Activated T-cell treated with anti-CD3 and anti-CD28 coated beads for 1 hour (primary cell): ENCODE results near the gene EFS.
A peak's percentile ranks its signal among the peaks of the same experiment; 100 is the strongest.

ENCODE experiments used
- DNase-seq: peaks from one replicate; pipeline ENCODE4 v3.0.0-alpha.2; 2020; ENCODE audit warnings: low read depth

Gene EFS

GRCh38 chr14:23359167-23359626 is 5.8 kb downstream of the EFS start:
- no peak for DNase-seq

DNA sequence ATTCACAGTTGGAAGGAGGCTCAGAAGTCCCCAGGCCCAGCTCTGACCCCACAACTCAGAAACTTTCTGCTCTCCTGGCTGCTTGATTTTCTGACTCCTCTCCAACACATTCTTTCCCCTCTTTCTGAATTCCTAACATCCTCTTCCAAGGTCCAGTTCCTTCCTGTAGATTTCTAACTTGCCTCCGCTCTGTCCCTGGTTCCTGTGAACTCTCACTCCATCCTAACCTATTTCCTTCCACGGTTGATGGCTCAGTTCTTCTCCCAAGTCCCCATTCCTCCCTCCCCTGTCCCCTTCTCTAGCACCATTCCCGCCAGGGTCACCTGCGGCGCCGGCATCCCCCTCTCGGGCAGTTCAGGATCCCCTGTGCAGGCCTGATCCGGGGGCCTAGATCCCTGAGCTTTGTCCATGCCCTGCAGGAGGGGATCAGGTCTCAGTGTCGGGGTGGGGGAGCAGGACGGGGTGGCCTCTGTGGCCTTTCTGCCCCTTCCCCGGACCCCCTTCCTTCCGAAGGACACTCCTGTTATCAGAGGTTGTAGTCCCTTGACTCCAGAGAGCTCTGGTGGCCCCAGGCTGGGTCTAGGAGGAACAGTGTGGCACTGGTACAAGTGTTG is 6.3 kb downstream of the EFS start:
- DNase-seq, result no peak

GRCh38 chr14:23358042-23358441 is 6.9 kb downstream of the EFS start:
- no peak for DNase-seq

- no peak for DNase-seq
These were observed 7.7 kb downstream of the EFS start for GRCh38 chr14:23357261-23357660.

- DNase-seq, result no peak
These were observed 8.3 kb downstream of the EFS start for GRCh38 chr14:23356662-23357061.

DNA sequence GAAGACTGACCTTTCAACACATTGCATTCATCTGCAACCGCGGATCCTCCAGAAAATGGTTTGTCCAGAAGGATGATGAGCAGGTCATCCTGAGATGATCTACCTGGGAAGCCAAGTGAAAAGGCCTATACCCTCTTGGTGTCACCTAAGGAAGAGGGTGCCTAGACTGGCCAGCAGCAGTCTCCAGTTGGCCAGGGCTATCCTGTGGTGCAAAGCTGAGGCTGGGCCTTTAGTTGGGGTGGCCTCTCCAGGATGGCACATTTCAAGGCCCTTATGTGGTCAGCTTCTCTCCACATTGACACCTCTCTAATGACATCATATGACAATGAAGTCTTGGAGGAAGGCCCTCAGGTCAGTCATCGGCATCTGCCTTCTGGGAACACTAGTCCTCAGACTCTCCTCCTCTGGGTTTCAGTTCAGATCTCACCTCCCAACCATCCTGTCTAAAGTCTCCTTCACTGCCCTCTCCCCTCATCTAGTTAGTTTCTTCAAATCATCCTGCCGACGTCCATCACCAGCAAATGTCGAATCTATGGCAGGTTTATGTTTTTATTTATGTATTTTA is 9.0 kb downstream of the EFS start:
- no peak for DNase-seq

DNA sequence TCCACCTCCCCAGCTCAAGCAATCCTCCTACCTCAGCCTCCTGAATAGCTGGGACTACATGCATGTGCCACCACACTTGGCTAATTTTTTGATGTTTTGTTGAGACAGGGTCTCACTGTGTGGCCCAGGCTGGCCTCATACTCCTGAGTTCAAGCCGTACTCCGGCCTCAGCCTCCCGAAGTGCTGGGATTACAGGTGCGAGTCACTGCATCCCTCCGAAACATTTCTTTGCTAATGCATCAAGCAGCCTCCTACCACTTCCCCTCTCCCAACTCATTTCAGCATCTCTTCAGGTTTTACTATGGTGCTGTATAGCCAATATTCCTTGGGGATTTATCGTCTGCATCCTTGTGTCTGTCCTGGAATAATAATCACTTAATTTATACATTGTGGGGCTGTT is 10.0 kb downstream of the EFS start:
- DNase-seq, result no peak

- DNase-seq, result no peak
These were observed 11.6 kb downstream of the EFS start for GRCh38 chr14:23353433-23353780.

GRCh38 chr14:23352506-23353432 is 12.2 kb downstream of the EFS start, which contains the start of gene SLC22A17:
TSS of gene SLC22A17 (minus strand) at chr14:23352887.
- DNase-seq, result peak; percentile 34

GRCh38 chr14:23351681-23352505 is 13.1 kb downstream of the EFS start:
- DNase-seq, result no peak

- no peak for DNase-seq
These were observed 15.7 kb downstream of the EFS start for GRCh38 chr14:23349156-23349845.

- no peak for DNase-seq
These were observed 16.7 kb downstream of the EFS start for GRCh38 chr14:23348297-23348655.

GRCh38 chr14:23347406-23348296 is 17.3 kb downstream of the EFS start:
- DNase-seq, result no peak

GRCh38 chr14:23346693-23347405 is 18.1 kb downstream of the EFS start:
- no peak for DNase-seq

GRCh38 chr14:23345987-23346692 is 18.8 kb downstream of the EFS start:
- DNase-seq, result no peak

DNA sequence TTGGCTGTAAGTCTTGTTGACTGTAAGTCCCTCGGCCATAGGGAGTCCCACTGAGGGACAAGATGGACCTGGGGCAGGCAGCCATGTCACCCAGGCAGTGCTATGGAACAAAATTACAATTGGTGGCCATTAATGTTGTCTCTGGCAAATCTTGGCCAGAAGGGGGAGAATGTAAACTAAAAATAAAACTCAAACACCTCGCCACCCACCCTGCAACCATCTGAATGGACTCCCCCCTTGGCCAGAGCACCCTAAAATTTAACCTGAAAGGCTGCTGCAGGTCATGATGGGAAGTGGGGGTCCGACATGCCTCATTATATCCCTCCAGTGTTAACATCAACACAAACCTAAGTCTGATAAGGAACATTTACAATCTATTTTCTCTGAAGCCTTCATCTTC is 20.5 kb downstream of the EFS start:
- no peak for DNase-seq

DNA sequence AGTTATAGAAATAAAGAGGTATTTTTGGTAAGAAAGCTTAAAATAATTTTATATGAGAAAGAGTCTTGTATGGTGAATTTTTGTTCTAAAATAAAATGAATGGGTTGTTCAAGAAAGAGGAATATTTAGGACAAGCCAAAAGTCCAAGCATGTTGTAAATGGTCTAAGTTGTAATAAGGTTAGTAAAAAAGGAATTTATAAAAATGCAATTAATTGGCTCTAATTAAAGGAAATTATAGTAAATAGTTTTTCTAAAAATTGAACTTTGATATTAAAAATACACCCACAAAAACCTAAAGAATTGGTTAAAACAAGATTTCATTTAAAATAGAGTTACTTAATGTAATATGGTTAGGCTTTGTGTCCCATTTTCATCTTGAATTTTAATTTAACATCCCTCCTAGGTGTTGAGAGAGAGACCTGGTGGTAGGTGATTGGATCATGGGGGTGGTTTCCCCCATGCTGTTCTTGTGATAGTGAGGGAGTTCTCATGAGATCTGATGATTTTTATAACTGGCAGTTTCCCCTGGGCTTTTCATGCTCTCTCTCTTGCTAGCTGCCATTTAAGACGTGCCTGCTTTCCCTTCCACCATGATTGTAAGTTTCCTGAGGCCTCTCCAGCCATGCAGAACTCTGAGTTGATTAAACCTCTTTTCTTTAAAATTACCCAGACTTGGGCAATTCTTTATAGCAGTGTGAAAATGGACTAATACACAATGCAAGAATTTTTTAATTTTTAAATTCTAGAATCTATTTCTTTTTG is 25.3 kb downstream of the EFS start:
- DNase-seq, result no peak

DNA sequence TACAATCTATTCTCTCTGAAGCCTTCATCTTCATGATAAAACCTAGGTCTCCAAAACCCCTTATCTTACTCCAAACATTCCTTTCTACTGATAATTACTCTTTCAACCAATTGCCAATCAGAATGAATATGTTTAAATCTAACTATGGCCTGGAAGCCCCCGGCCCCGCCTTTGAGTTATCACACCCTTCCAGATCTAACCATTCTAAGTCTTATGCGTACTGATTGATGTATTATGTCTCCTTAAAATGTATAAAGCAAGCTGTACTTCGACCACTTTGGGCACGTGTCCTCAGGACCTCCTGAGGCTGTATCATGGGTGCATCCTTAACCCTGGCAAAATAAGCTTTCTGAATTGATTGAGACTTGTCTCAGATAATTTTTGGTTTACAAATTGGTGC is 29.3 kb downstream of the EFS start:
- no peak for DNase-seq
